Astrocyte (in vitro differentiated cells and primary cell): ENCODE data around the gene SGSM1.

ENCODE experiments used
- CTCF ChIP-seq: IDR thresholded peaks from 2 replicates; pipeline ENCODE4 v1.5.1; 2011; ENCODE audit warnings: low read depth, mild to moderate bottlenecking, inconsistent platforms, low read length, moderate library complexity; ENCODE audit not compliant: insufficient read depth
- EZH2 ChIP-seq: IDR thresholded peaks from 2 replicates; pipeline ENCODE4 v1.6.1; 2012; ENCODE audit warnings: mild to moderate bottlenecking, low read length, inconsistent platforms; ENCODE audit not compliant: insufficient read depth

- no peak for TF ChIP-seq EZH2
- TF ChIP-seq CTCF: no peak
Measured at GRCh38 chr22:24887260-24887659, 81.2 kb downstream of the SGSM1 start.
